Skeletal muscle tissue (tissue), 4 donors: Measurements from ENCODE around the gene EP400. TPM values are rescaled to one million over a fixed set of nuclear protein-coding genes. Genes with fewer than 3 reads are reported as not detected.

ENCODE experiments used
- H3K27ac ChIP-seq: one replicate; pipeline ENCODE4 v1.7.0; 2013; ENCODE audit warnings: mild to moderate bottlenecking, low read depth, low read length, inconsistent platforms
- H3K27me3 ChIP-seq, 3 donors: one replicate each; pipeline ENCODE4 v1.7.0; 2013; ENCODE audit warnings: low read length in 3 of 3; ENCODE audit not compliant: control insufficient read depth in 3 of 3, insufficient read depth in 3 of 3
- H3K36me3 ChIP-seq, 3 donors: one replicate each; pipeline ENCODE4 v1.7.0; 2013; ENCODE audit warnings: low read length in 3 of 3; ENCODE audit not compliant: control insufficient read depth in 3 of 3, insufficient read depth in 3 of 3
- H3K4me1 ChIP-seq, 3 donors: one replicate each; pipeline ENCODE4 v1.7.0; 2013; ENCODE audit warnings: low read length in 3 of 3, mild to moderate bottlenecking in 3 of 3; ENCODE audit not compliant: control insufficient read depth in 3 of 3, insufficient read depth in 3 of 3
- H3K4me3 ChIP-seq, 3 donors: one replicate each; pipeline ENCODE4 v1.7.0; 2013; ENCODE audit warnings: low read length in 3 of 3
- H3K9ac ChIP-seq, 3 donors: one replicate each; pipeline ENCODE4 v1.7.0; 2013; ENCODE audit warnings: low read length in 3 of 3, mild to moderate bottlenecking in 3 of 3, moderate library complexity in 2 of 3, low read depth in 1 of 3
- H3K9me3 ChIP-seq, 3 donors: one replicate each; pipeline ENCODE4 v1.7.0; 2013; ENCODE audit warnings: low read length in 3 of 3; ENCODE audit not compliant: control insufficient read depth in 3 of 3
- total RNA-seq: library from RNA; depleted of rRNA; stranded (reverse); fragments of >200 nt; gene quantifications from one replicate; pipeline ENCODE4 v1.2.3, GENCODE V29; 2014
- donor health status: Osteomylitis.

Gene EP400
- total RNA-seq, 1 donor from 2014 or later, result 11.0 TPM

- H3K27ac ChIP-seq, result no peak overlapping the region
- H3K4me3 ChIP-seq, result no peak overlapping the region
- peaks cover 7 to 15% (median 7%) of the 10 kb centered on the region in 3 donors for H3K4me1 ChIP-seq
- no peaks in the 10 kb centered on the region for H3K27me3 ChIP-seq
- H3K36me3 ChIP-seq, result peaks cover 63 to 90% (median 74%) of the 10 kb centered on the region in 3 donors
- no peaks in the 10 kb centered on the region for H3K9me3 ChIP-seq
- H3K9ac ChIP-seq, result no peak overlapping the region
Measured at GRCh38 chr12:132026061-132026795, 76.5 kb downstream of the EP400 start.

GRCh38 chr12:132026796-132027500 lies 77.2 kb downstream of the EP400 start:
- no peak overlapping the region for H3K9ac ChIP-seq
- H3K9me3 ChIP-seq, result no peaks in the 10 kb centered on the region
- H3K27me3 ChIP-seq, result no peaks in the 10 kb centered on the region
- no peak overlapping the region for H3K27ac ChIP-seq
- H3K36me3 ChIP-seq, result peaks cover 60 to 85% (median 73%) of the 10 kb centered on the region in 3 donors
- no peak overlapping the region for H3K4me3 ChIP-seq
- H3K4me1 ChIP-seq, result peaks cover 4 to 15% (median 9%) of the 10 kb centered on the region in 3 donors

- Histone ChIP-seq H3K36me3 (peaks cover 64 to 83% (median 75%) of the 10 kb centered on the region in 3 donors), H3K4me3 (no peak overlapping the region), H3K4me1 (peaks cover 4 to 15% (median 9%) of the 10 kb centered on the region in 3 donors)
Measured at GRCh38 chr12:132027636-132028035, 77.9 kb downstream of the EP400 start.

GRCh38 chr12:132028111-132028510 lies 78.4 kb downstream of the EP400 start:
- H3K9ac ChIP-seq, result no peak overlapping the region
- no peak overlapping the region for H3K4me3 ChIP-seq
- no peak overlapping the region for H3K27ac ChIP-seq
- H3K9me3 ChIP-seq, result no peaks in the 10 kb centered on the region
- peaks cover 64 to 83% (median 78%) of the 10 kb centered on the region in 3 donors for H3K36me3 ChIP-seq
- H3K27me3 ChIP-seq, result no peaks in the 10 kb centered on the region
- H3K4me1 ChIP-seq, result peaks cover 4 to 15% (median 9%) of the 10 kb centered on the region in 3 donors

More at GRCh38 chr12:132027636-132028035, 77.9 kb downstream of the EP400 start:
- no peak overlapping the region for H3K27ac ChIP-seq
- H3K9ac ChIP-seq, result no peak overlapping the region
- H3K27me3 ChIP-seq, result no peaks in the 10 kb centered on the region
- H3K9me3 ChIP-seq, result no peaks in the 10 kb centered on the region

GRCh38 chr12:132029503-132030300 lies 80.0 kb downstream of the EP400 start:
- no peak overlapping the region for H3K9ac ChIP-seq
- H3K27me3 ChIP-seq, result no peaks in the 10 kb centered on the region
- H3K27ac ChIP-seq, result no peak overlapping the region
- peaks cover 3 to 10% (median 9%) of the 10 kb centered on the region in 3 donors for H3K4me1 ChIP-seq
- H3K9me3 ChIP-seq, result no peaks in the 10 kb centered on the region
- H3K4me3 ChIP-seq, result no peak overlapping the region
- peaks cover 66 to 86% (median 80%) of the 10 kb centered on the region in 3 donors for H3K36me3 ChIP-seq

- no peak overlapping the region for H3K9ac ChIP-seq
- no peaks in the 10 kb centered on the region for H3K27me3 ChIP-seq
- H3K9me3 ChIP-seq, result no peaks in the 10 kb centered on the region
- H3K4me3 ChIP-seq, result no peak overlapping the region
- H3K4me1 ChIP-seq, result peaks cover 3 to 10% (median 9%) of the 10 kb centered on the region in 3 donors
- H3K27ac ChIP-seq, result peak overlapping the region; percentile 46
- peaks cover 69 to 87% (median 80%) of the 10 kb centered on the region in 3 donors for H3K36me3 ChIP-seq
Measured at GRCh38 chr12:132030367-132031038, 80.8 kb downstream of the EP400 start.

GRCh38 chr12:132033627-132034026 lies 83.9 kb downstream of the EP400 start:
- no peaks in the 10 kb centered on the region for H3K9me3 ChIP-seq
- H3K4me3 ChIP-seq, result no peak overlapping the region
- no peak overlapping the region for H3K9ac ChIP-seq
- peaks cover 62 to 85% (median 74%) of the 10 kb centered on the region in 3 donors for H3K36me3 ChIP-seq
- no peaks in the 10 kb centered on the region for H3K27me3 ChIP-seq
- no peak overlapping the region for H3K27ac ChIP-seq
- H3K4me1 ChIP-seq, result peaks cover 3 to 10% (median 9%) of the 10 kb centered on the region in 3 donors

- Histone ChIP-seq H3K27me3 (no peaks in the 10 kb centered on the region), H3K4me1 (peaks cover 0 to 3% (median 3%) of the 10 kb centered on the region in 3 donors), H3K4me3 (no peak overlapping the region), H3K27ac (no peak overlapping the region), H3K9me3 (no peaks in the 10 kb centered on the region), H3K9ac (no peak overlapping the region), H3K36me3 (peaks cover 55 to 73% (median 58%) of the 10 kb centered on the region in 3 donors)
Measured at GRCh38 chr12:132036063-132036683, 86.4 kb downstream of the EP400 start.
